Measurements from ENCODE around the gene HES5. TPM values are rescaled to one million over a fixed set of nuclear protein-coding genes. Genes with fewer than 3 reads are reported as not detected.

Gene HES5
- polyA plus RNA-seq, 1 donor from 2014 or later, result 0.81 TPM

DNA sequence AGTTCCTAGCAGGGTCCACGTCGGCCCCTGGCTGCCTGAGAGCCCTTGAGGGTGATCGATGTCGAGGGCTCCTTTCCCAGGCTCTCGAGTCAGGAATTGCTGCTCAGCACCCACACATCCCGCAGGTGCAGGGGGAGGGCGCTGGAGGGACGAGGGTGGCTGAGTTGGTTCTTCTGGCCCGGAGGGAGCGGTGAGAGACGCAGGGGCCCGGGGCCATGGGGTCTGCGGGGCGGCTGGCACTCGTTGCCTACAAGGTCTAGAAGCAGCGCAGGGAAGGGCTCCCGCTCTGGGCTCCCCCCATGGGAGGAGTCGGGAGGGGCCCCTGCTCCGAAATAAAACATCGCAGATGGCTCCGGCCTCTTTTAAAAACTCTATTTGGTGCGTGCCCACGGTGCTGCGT lies 21.9 kb downstream of the HES5 start:
- no peak overlapping the region for H2AFZ ChIP-seq (ENCODE audit: low read depth, low read length)
- H3K79me2 ChIP-seq (replicated peaks; ENCODE audit: insufficient read depth, low read length), result no peaks in the 10 kb centered on the region
- H3K4me3 ChIP-seq (ENCODE audit: low read length), result no peak overlapping the region
- no peak overlapping the region for H3K9ac ChIP-seq (ENCODE audit: low read length)
- no peaks in the 10 kb centered on the region for H3K9me3 ChIP-seq (ENCODE audit: low read length)
- H4K20me1 ChIP-seq (ENCODE audit: insufficient read depth), result no peaks in the 10 kb centered on the region
- H3K36me3 ChIP-seq (ENCODE audit: insufficient read depth, low read length), result no peaks in the 10 kb centered on the region
- H3K27me3 ChIP-seq (ENCODE audit: insufficient read depth, low read depth, low read length), result no peaks in the 10 kb centered on the region
- no peaks in the 10 kb centered on the region for H3K9me2 ChIP-seq (ENCODE audit: insufficient read depth, low read length)
- H3F3A ChIP-seq (ENCODE audit: insufficient read depth, low read length, poor library complexity, severe bottlenecking), result no peaks in the 10 kb centered on the region
- H3K27ac ChIP-seq (ENCODE audit: low read length), result no peak overlapping the region
- no peak overlapping the region for H3K4me2 ChIP-seq (ENCODE audit: low read length)
- no peak for TF ChIP-seq POLR2AphosphoS5 (IDR thresholded peaks at IDR 0.05)
- TF ChIP-seq RAD21 (conservative IDR thresholded peaks at IDR 0.05), result no peak
- TF ChIP-seq MXI1 (conservative IDR thresholded peaks at IDR 0.05; ENCODE audit: poor library complexity, severe bottlenecking), result no peak

DNA sequence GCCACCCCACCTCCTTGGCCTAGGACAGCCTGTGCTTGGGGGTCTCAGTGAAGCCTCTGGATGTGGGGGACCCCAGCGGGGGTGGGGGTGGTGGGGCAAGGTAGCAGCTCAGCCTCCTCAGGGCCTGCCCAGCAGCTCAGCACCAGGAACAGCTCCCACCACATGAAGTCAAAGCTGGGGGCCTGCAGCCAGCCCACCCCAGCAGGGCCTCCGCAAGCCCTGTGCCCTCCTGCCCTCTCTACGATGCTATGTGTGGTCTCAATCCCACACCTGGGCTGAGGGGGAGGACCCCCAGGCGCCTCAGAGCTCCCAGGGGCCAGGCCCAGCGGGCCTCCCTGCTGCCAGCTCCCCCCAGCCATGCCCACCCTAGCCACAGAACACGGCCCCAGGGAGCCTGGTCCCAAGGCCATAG lies 22.3 kb downstream of the HES5 start:
- Histone ChIP-seq H3K27ac (ENCODE audit: low read length) (no peak overlapping the region), H3K9ac (ENCODE audit: low read length) (no peak overlapping the region), H3K79me2 (replicated peaks; ENCODE audit: insufficient read depth, low read length) (no peaks in the 10 kb centered on the region), H3K4me2 (ENCODE audit: low read length) (no peak overlapping the region), H3K9me3 (ENCODE audit: low read length) (no peaks in the 10 kb centered on the region), H3K9me2 (ENCODE audit: insufficient read depth, low read length) (no peaks in the 10 kb centered on the region), H3K36me3 (ENCODE audit: insufficient read depth, low read length) (no peaks in the 10 kb centered on the region), H3F3A (ENCODE audit: insufficient read depth, low read length, poor library complexity, severe bottlenecking) (no peaks in the 10 kb centered on the region), H3K27me3 (ENCODE audit: insufficient read depth, low read depth, low read length) (no peaks in the 10 kb centered on the region), H3K4me3 (ENCODE audit: low read length) (no peak overlapping the region), H2AFZ (ENCODE audit: low read depth, low read length) (no peak overlapping the region), H4K20me1 (ENCODE audit: insufficient read depth) (no peaks in the 10 kb centered on the region)
- TF ChIP-seq, protein P1, sequence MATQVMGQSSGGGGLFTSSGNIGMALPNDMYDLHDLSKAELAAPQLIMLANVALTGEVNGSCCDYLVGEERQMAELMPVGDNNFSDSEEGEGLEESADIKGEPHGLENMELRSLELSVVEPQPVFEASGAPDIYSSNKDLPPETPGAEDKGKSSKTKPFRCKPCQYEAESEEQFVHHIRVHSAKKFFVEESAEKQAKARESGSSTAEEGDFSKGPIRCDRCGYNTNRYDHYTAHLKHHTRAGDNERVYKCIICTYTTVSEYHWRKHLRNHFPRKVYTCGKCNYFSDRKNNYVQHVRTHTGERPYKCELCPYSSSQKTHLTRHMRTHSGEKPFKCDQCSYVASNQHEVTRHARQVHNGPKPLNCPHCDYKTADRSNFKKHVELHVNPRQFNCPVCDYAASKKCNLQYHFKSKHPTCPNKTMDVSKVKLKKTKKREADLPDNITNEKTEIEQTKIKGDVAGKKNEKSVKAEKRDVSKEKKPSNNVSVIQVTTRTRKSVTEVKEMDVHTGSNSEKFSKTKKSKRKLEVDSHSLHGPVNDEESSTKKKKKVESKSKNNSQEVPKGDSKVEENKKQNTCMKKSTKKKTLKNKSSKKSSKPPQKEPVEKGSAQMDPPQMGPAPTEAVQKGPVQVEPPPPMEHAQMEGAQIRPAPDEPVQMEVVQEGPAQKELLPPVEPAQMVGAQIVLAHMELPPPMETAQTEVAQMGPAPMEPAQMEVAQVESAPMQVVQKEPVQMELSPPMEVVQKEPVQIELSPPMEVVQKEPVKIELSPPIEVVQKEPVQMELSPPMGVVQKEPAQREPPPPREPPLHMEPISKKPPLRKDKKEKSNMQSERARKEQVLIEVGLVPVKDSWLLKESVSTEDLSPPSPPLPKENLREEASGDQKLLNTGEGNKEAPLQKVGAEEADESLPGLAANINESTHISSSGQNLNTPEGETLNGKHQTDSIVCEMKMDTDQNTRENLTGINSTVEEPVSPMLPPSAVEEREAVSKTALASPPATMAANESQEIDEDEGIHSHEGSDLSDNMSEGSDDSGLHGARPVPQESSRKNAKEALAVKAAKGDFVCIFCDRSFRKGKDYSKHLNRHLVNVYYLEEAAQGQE (IDR thresholded peaks at IDR 0.05; ENCODE audit: borderline replicate concordance), result no peak

DNA sequence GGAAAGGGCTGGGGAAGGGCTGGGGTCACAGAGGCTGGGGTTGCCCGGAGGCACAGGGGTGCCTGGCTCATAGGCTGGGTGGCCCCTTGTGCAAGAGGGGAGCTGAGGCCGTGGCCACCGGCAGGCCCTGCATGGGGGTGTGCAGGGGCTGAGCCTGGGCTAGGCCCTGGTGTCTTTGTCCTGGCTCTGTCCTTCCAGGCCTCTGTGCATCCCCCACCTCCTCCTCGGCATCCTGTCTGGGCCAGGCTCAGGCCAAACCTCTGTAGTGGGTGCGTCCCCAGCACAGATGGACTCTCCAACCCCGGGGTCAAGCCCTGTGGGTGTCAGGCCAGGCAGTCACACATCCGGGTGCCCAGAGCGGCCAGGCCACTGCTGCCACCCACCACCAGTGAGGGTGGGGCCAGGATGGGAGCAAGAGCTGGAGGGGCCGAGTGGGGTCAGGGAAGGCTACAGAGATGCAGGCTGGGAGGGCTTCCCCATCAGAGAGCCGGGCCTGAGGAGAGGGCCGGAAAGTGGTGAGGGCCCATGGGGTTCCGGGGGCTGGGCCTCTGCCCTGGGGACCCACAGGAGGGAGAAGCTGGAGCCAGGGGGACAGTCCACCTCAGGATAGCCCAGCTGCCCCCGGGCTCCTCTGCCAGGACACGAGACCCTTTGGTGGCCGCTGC lies 23.0 kb downstream of the HES5 start:
- no peaks in the 10 kb centered on the region for H3K36me3 ChIP-seq (ENCODE audit: insufficient read depth, low read length)
- no peak overlapping the region for H3K4me2 ChIP-seq (ENCODE audit: low read length)
- no peak overlapping the region for H3K27ac ChIP-seq (ENCODE audit: low read length)
- no peak overlapping the region for H2AFZ ChIP-seq (ENCODE audit: low read depth, low read length)
- TF ChIP-seq, protein P1 (IDR thresholded peaks at IDR 0.05; ENCODE audit: borderline replicate concordance), result no peak
- TF ChIP-seq SMC3 (conservative IDR thresholded peaks at IDR 0.05; ENCODE audit: poor library complexity) (no peak), EZH2 (IDR thresholded peaks at IDR 0.05; ENCODE audit: borderline replicate concordance, insufficient read depth, low read length, poor library complexity, severe bottlenecking) (no peak), TAF1 (IDR thresholded peaks at IDR 0.05; ENCODE audit: low read depth) (no peak)
- H3K79me2 ChIP-seq (replicated peaks; ENCODE audit: insufficient read depth, low read length), result no peaks in the 10 kb centered on the region
- H3K9me3 ChIP-seq (ENCODE audit: low read length), result no peaks in the 10 kb centered on the region
- H4K20me1 ChIP-seq (ENCODE audit: insufficient read depth), result no peaks in the 10 kb centered on the region
- H3K27me3 ChIP-seq (ENCODE audit: insufficient read depth, low read depth, low read length), result no peaks in the 10 kb centered on the region
- no peak overlapping the region for H3K4me3 ChIP-seq (ENCODE audit: low read length)
- no peaks in the 10 kb centered on the region for H3K9me2 ChIP-seq (ENCODE audit: insufficient read depth, low read length)
- no peak overlapping the region for H3K9ac ChIP-seq (ENCODE audit: low read length)
- no peaks in the 10 kb centered on the region for H3F3A ChIP-seq (ENCODE audit: insufficient read depth, low read length, poor library complexity, severe bottlenecking)
